Endodermal cell (in vitro differentiated cells): Measurements from ENCODE around the gene PPP1R18. TPM values are rescaled to one million over a fixed set of nuclear protein-coding genes. Genes with fewer than 3 reads are reported as not detected.

Source experiments
- DNase-seq: peaks from one replicate; pipeline ENCODE4 v3.0.0-alpha.2; 2017
- H3K27ac ChIP-seq: 2 replicates; pipeline ENCODE4 v1.5.1; 2013; ENCODE audit warnings: mild to moderate bottlenecking, low read depth, low read length, moderate library complexity
- H3K27me3 ChIP-seq: 2 replicates; pipeline ENCODE4 v1.6.1; 2013; ENCODE audit warnings: mild to moderate bottlenecking, low read length, moderate library complexity; ENCODE audit not compliant: insufficient read depth, control insufficient read depth, poor library complexity, severe bottlenecking
- H3K36me3 ChIP-seq: 2 replicates; pipeline ENCODE4 v1.7.0; 2013; ENCODE audit warnings: mild to moderate bottlenecking, low read length, moderate library complexity; ENCODE audit not compliant: control insufficient read depth, insufficient read depth
- H3K4me1 ChIP-seq: one replicate; pipeline ENCODE4 v1.7.0; 2013; ENCODE audit warnings: low read length; ENCODE audit not compliant: control insufficient read depth, insufficient read depth
- H3K4me3 ChIP-seq: 2 replicates; pipeline ENCODE4 v1.5.1; 2013; ENCODE audit warnings: mild to moderate bottlenecking, low read length, moderate library complexity
- H3K9ac ChIP-seq: 2 replicates; pipeline ENCODE4 v1.6.1; 2013; ENCODE audit warnings: mild to moderate bottlenecking, low read length, moderate library complexity; ENCODE audit not compliant: poor library complexity, severe bottlenecking; ENCODE audit errors: extremely low read depth
- H3K9me3 ChIP-seq: 2 replicates; pipeline ENCODE4 v1.6.1; 2013; ENCODE audit warnings: mild to moderate bottlenecking, low read length, moderate library complexity; ENCODE audit not compliant: control insufficient read depth
- H3K27ac Mint-ChIP-seq: 2 replicates; pipeline ENCODE4 v1.8.0; 2020; ENCODE audit warnings: mixed read lengths
- H3K27me3 Mint-ChIP-seq: 2 replicates; pipeline ENCODE4 v1.8.0; 2021; ENCODE audit warnings: mild to moderate bottlenecking, mixed read lengths; ENCODE audit not compliant: insufficient read depth
- H3K36me3 Mint-ChIP-seq: 2 replicates; pipeline ENCODE4 v1.8.0; 2020; ENCODE audit warnings: low read depth, mixed read lengths
- H3K4me1 Mint-ChIP-seq: 2 replicates; pipeline ENCODE4 v1.8.0; 2020; ENCODE audit warnings: mixed read lengths
- H3K4me3 Mint-ChIP-seq: 2 replicates; pipeline ENCODE4 v1.8.0; 2020; ENCODE audit warnings: mild to moderate bottlenecking, moderate library complexity, mixed read lengths
- H3K9me3 Mint-ChIP-seq: 2 replicates; pipeline ENCODE4 v1.8.0; 2020; ENCODE audit warnings: mild to moderate bottlenecking, mixed read lengths
- CTCF ChIP-seq: fragments of 200-600 bp; sonication (generic); conservative IDR thresholded peaks from 2 replicates; pipeline ENCODE4 v1.5.0; 2021; ENCODE audit warnings: antibody characterized with exemption, mild to moderate bottlenecking
- WGBS, 2 experiments: methylation state at CpG; one replicate each; pipeline versions ENCODE4 v1.1.5 to v1.1.7; 2013; ENCODE audit warnings: missing lambda C conversion rate in 2 of 2, mixed read lengths in 1 of 2; ENCODE audit not compliant: insufficient coverage in 1 of 2, insufficient read length in 1 of 2; 5-methylcytosine and 5-hydroxymethylcytosine counted together
- total RNA-seq, 2 donors: library from RNA; stranded (reverse); fragmentation: NEBNext Ultra II Directional in 1 of 2; extraction: Animal tissue kit (Norgen Biotek cat#: 25700) in 1 of 2; gene quantifications; 2 replicates in 1 of 2; 3 replicates in 1 of 2; pipeline ENCODE4 v1.2.1, GENCODE V29; 2021

The PPP1R18 gene
- total RNA-seq, 2 donors from 2014 or later, result 27.6 to 31.4 TPM

DNA sequence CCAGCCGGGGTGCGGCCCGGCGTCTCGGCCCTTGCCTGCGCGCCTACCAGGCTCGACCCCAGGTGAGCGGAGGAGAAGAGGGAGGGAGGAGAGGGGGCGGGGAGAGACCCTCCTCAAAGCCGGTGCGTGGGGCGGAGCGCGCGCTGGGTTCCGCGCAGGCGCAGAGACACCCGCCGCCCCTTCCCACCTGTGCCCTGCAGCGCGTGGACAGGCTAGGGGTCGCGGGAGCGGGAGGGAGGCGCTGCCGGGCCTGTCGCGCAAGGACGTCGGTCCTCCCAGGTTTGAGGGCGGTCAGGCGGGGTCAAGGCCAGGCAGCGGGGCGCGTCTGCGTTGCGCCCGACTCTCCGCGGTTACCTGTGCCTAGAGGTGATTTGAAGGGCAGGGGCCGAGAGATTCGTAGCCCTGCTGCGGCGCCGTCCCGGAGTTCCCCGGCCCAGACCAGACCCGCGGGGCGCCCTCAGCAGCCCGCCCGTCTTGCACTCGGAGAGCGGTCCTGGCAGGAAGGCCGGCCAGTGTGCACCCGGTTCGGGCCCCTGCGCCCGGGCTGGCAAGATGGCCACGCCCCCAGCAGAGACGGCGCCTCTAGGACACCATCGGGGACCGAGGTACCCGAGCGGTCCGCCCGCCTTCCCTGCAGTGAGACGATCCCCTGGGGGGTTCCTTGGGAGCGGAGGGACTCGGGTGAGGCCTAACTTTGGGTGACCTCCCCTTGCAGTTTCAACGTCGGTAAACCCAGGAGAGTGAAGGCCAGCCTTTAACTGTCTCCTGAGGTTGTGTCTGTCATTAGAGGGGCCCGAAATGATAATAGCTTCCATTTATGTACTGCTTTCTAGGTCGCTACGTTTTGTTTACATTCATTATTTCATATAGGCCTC, 39.0 kb downstream of the PPP1R18 start:
- Mint-ChIP-seq H3K27ac (peak overlapping the region; percentile 86), H3K9me3 (no peaks in the 10 kb centered on the region), H3K4me3 (peak overlapping the region; percentile 75), H3K27me3 (no peaks in the 10 kb centered on the region), H3K4me1 (peaks cover 18% of the 10 kb centered on the region), H3K36me3 (peaks cover 44% of the 10 kb centered on the region)
- no peaks in the 10 kb centered on the region for H3K27me3 ChIP-seq
- peaks cover 54% of the 10 kb centered on the region for H3K36me3 ChIP-seq
- DNase-seq, result peak; percentile 95
- H3K4me1 ChIP-seq, result peaks cover 4% of the 10 kb centered on the region
- TF ChIP-seq CTCF, result no peak
- no peaks in the 10 kb centered on the region for H3K9me3 ChIP-seq
- 0 to 2% methylated on average over 42 to 78 of the region's 78 CpGs for WGBS, 2 experiments
- peak overlapping the region; percentile 51 for H3K9ac ChIP-seq
- peak overlapping the region; percentile 68 for H3K27ac ChIP-seq
- H3K4me3 ChIP-seq, result peak overlapping the region; percentile 95

GRCh38 chr6:30646450-30647241, 39.8 kb downstream of the PPP1R18 start, which contains the start of gene C6orf136:
TSS of gene C6orf136 (plus strand) at chr6:30647133. CDS start at chr6:30647232, 99 bp downstream.
- DNase-seq, result peak; percentile 95
- Histone ChIP-seq H3K9ac (peak within 1 kb of the TSS; percentile 51), H3K36me3 (peaks cover 52% of the 10 kb centered on the region), H3K27me3 (no peaks in the 10 kb centered on the region), H3K4me3 (peak within 1 kb of the TSS; percentile 95), H3K9me3 (no peaks in the 10 kb centered on the region), H3K4me1 (peaks cover 4% of the 10 kb centered on the region), H3K27ac (peak within 1 kb of the TSS; percentile 68)
- 13 to 31% methylated on average over 10 to 37 of the region's 37 CpGs for WGBS, 2 experiments
- Mint-ChIP-seq H3K36me3 (peaks cover 41% of the 10 kb centered on the region), H3K4me1 (peaks cover 18% of the 10 kb centered on the region), H3K9me3 (no peaks in the 10 kb centered on the region), H3K27ac (peak within 1 kb of the TSS; percentile 86), H3K4me3 (peak within 1 kb of the TSS; percentile 75), H3K27me3 (no peaks in the 10 kb centered on the region)
- no peak for TF ChIP-seq CTCF

- no peak for TF ChIP-seq CTCF
- peak overlapping the region; percentile 38 for H3K27ac Mint-ChIP-seq
- H3K36me3 Mint-ChIP-seq, result peaks cover 45% of the 10 kb centered on the region
These were observed 40.5 kb downstream of the PPP1R18 start for GRCh38 chr6:30645989-30646388.

More at GRCh38 chr6:30645989-30646388, 40.5 kb downstream of the PPP1R18 start:
- H3K36me3 ChIP-seq, result peaks cover 52% of the 10 kb centered on the region
- H3K27ac ChIP-seq, result no peak overlapping the region
- no peak for DNase-seq
- H3K27me3 Mint-ChIP-seq, result no peaks in the 10 kb centered on the region
- no peaks in the 10 kb centered on the region for H3K9me3 ChIP-seq
- peak overlapping the region; percentile 95 for H3K4me3 ChIP-seq
- H3K9ac ChIP-seq, result no peak overlapping the region
- peaks cover 4% of the 10 kb centered on the region for H3K4me1 ChIP-seq
- H3K27me3 ChIP-seq, result no peaks in the 10 kb centered on the region
- H3K9me3 Mint-ChIP-seq, result no peaks in the 10 kb centered on the region
- H3K4me3 Mint-ChIP-seq, result peak overlapping the region; percentile 75
- WGBS, 2 experiments, result 85 to 94% methylated on average over 1 of the region's 1 CpG
- peaks cover 18% of the 10 kb centered on the region for H3K4me1 Mint-ChIP-seq
